ENCODE data around the gene ALOX5AP.

DNA sequence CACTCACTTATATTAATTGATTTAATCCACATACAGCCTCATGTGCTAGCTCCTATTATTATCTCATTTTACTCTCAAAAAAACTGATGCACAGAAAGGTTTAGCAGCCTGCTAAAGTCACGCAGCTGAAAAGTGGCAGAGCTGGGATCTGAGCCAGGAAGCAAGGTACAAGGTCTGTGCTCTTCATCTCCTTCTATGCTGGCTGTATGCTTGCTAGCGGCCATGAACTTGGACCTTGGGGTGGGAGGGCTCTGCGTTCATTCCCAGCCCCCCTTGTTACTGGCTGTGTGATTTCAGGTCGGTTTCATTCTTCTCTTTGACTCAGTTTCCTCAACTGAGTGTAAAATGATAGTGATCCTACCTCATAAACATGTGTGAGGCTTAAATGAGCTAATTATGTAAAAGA, 69.8 kb downstream of the ALOX5AP start:
- TF ChIP-seq, protein P1, sequence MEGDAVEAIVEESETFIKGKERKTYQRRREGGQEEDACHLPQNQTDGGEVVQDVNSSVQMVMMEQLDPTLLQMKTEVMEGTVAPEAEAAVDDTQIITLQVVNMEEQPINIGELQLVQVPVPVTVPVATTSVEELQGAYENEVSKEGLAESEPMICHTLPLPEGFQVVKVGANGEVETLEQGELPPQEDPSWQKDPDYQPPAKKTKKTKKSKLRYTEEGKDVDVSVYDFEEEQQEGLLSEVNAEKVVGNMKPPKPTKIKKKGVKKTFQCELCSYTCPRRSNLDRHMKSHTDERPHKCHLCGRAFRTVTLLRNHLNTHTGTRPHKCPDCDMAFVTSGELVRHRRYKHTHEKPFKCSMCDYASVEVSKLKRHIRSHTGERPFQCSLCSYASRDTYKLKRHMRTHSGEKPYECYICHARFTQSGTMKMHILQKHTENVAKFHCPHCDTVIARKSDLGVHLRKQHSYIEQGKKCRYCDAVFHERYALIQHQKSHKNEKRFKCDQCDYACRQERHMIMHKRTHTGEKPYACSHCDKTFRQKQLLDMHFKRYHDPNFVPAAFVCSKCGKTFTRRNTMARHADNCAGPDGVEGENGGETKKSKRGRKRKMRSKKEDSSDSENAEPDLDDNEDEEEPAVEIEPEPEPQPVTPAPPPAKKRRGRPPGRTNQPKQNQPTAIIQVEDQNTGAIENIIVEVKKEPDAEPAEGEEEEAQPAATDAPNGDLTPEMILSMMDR (IDR thresholded peaks at IDR 0.05): no peak
- no peak for TF ChIP-seq POLR2A (IDR thresholded peaks at IDR 0.05)

Data from sigmoid colon (tissue), 3 donors.